A673 (cell line): ENCODE data around the gene EIPR1. TPM values are rescaled to one million over a fixed set of nuclear protein-coding genes. Genes with fewer than 3 reads are reported as not detected.

Experiments used
- BruUV-seq: library from RNA; stranded (reverse); fragments of 400-500 nt; replicated peaks from 2 replicates; lab custom pipeline; 2021; lab: Mats Ljungman, UMichigan
- CTCF ChIA-PET: fragments of 300-600 bp; sonication (Branson Sonifier 250); formaldehyde crosslinking; loops from one replicate; lab custom pipeline; 2022; ENCODE audit warnings: antibody characterized with exemption; lab: Charles Lee
- POLR2A ChIA-PET: fragments of 300-600 bp; sonication (Branson Sonifier 250); formaldehyde crosslinking; loops from one replicate; lab custom pipeline; 2022; ENCODE audit warnings: antibody characterized with exemption; ENCODE audit not compliant: low non-redundant PET; lab: Charles Lee
- DNase-seq: peaks from one replicate; pipeline ENCODE4 v3.0.0-alpha.2; 2015; ENCODE audit warnings: low spot score
- H3K27ac ChIP-seq: fragments of 200-600 bp; sonication (generic); 2 replicates; pipeline ENCODE4 v1.5.1; 2016; ENCODE audit warnings: mixed run types, low read depth, mild to moderate bottlenecking, mixed read lengths, antibody characterized with exemption, low read length; ENCODE audit not compliant: poor library complexity, severe bottlenecking
- H3K27me3 ChIP-seq: fragments of 200-600 bp; sonication (generic); replicated peaks from 2 replicates; pipeline ENCODE4 v1.6.1; 2017; ENCODE audit warnings: mixed run types, low read depth, mild to moderate bottlenecking, mixed read lengths, antibody characterized with exemption, low read length; ENCODE audit not compliant: insufficient read depth, poor library complexity
- H3K36me3 ChIP-seq: fragments of 200-600 bp; sonication (generic); 2 replicates; pipeline ENCODE4 v1.6.1; 2016; ENCODE audit warnings: mixed run types, mild to moderate bottlenecking, mixed read lengths, antibody characterized with exemption, low read length; ENCODE audit not compliant: insufficient read depth, poor library complexity, severe bottlenecking
- H3K4me1 ChIP-seq: fragments of 200-600 bp; sonication (generic); 2 replicates; pipeline ENCODE4 v1.6.1; 2017; ENCODE audit warnings: mixed run types, mild to moderate bottlenecking, mixed read lengths, antibody characterized with exemption, low read length; ENCODE audit not compliant: insufficient read depth, poor library complexity, severe bottlenecking
- H3K4me3 ChIP-seq: fragments of 200-600 bp; sonication (generic); 2 replicates; pipeline ENCODE4 v1.5.1; 2016; ENCODE audit warnings: low read depth, mixed run types, mild to moderate bottlenecking, mixed read lengths, low read length; ENCODE audit not compliant: poor library complexity, severe bottlenecking
- H3K9me3 ChIP-seq: fragments of 200-600 bp; sonication (generic); 2 replicates; pipeline ENCODE4 v1.6.1; 2016; ENCODE audit warnings: mixed run types, low read depth, mild to moderate bottlenecking, mixed read lengths, antibody characterized with exemption, low read length; ENCODE audit not compliant: poor library complexity, severe bottlenecking
- EZH2 ChIP-seq: fragments of 200-600 bp; sonication (generic); IDR thresholded peaks from 2 replicates; pipeline ENCODE4 v1.6.1; 2017; ENCODE audit warnings: borderline replicate concordance, low read depth, mild to moderate bottlenecking, mixed read lengths, antibody characterized with exemption, low read length; ENCODE audit not compliant: poor library complexity, severe bottlenecking
- intact Hi-C: fragments of 100-400 bp; cut with micrococcal nuclease; formaldehyde crosslinking; loops from one replicate; pipeline ENCODE4 v1.10.0; 2022; ENCODE audit not compliant: unreplicated experiment
- total RNA-seq: library from RNA; stranded (reverse); gene quantifications from 2 replicates; pipeline ENCODE4 v1.2.3, GENCODE V29; 2021
- TF ChIP-seq, protein P1 (sequence below): fragments of 300-800, 200-600 bp; sonication (generic); conservative IDR thresholded peaks from 2 replicates; pipeline ENCODE4 v1.5.1; 2017; ENCODE audit warnings: low read depth, mild to moderate bottlenecking, antibody characterized with exemption, low read length, moderate library complexity, mixed read lengths

The EIPR1 gene
- total RNA-seq, 1 experiment from 2014 or later: 37.0 TPM

DNA sequence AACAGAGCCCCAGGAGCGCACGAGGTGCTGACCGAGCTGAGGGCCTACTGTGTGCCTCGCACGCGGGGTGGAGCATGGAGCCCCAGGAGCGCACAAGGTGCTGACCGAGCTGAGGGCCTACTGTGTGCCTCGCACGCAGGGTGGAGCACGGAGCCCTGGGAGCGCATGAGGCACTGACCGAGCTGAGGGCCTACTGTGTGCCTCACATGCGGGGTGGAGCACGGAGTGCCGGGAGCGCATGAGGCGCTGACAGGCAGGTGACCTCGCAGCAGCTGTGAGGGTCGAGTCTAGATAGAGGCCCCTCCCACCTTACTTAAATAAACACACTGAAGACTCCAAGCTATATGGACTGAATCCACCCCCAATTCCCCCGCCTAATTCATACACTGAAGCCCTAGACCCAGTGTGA, 60.3 kb downstream of the EIPR1 start:
- H3K9me3 ChIP-seq: no peaks in the 10 kb centered on the region
- H3K4me3 ChIP-seq: no peak overlapping the region
- intact Hi-C loops: no loop called here
- no peaks in the 10 kb centered on the region for H3K27me3 ChIP-seq
- no peaks in the 10 kb centered on the region for H3K36me3 ChIP-seq
- TF ChIP-seq EZH2: no peak
- TF ChIP-seq, protein P1, sequence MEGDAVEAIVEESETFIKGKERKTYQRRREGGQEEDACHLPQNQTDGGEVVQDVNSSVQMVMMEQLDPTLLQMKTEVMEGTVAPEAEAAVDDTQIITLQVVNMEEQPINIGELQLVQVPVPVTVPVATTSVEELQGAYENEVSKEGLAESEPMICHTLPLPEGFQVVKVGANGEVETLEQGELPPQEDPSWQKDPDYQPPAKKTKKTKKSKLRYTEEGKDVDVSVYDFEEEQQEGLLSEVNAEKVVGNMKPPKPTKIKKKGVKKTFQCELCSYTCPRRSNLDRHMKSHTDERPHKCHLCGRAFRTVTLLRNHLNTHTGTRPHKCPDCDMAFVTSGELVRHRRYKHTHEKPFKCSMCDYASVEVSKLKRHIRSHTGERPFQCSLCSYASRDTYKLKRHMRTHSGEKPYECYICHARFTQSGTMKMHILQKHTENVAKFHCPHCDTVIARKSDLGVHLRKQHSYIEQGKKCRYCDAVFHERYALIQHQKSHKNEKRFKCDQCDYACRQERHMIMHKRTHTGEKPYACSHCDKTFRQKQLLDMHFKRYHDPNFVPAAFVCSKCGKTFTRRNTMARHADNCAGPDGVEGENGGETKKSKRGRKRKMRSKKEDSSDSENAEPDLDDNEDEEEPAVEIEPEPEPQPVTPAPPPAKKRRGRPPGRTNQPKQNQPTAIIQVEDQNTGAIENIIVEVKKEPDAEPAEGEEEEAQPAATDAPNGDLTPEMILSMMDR: no peak
- H3K4me1 ChIP-seq: no peaks in the 10 kb centered on the region
- no peak for DNase-seq
- no peak overlapping the region for H3K27ac ChIP-seq
- ChIA-PET CTCF (no interaction called here), POLR2A (interaction anchor here (0.7 kb wide), 1 partner anchor 25 kb away, joined by 10 read pairs; no protein-coding TSS in a partner anchor)
- no TSS peak for BruUV-seq

DNA sequence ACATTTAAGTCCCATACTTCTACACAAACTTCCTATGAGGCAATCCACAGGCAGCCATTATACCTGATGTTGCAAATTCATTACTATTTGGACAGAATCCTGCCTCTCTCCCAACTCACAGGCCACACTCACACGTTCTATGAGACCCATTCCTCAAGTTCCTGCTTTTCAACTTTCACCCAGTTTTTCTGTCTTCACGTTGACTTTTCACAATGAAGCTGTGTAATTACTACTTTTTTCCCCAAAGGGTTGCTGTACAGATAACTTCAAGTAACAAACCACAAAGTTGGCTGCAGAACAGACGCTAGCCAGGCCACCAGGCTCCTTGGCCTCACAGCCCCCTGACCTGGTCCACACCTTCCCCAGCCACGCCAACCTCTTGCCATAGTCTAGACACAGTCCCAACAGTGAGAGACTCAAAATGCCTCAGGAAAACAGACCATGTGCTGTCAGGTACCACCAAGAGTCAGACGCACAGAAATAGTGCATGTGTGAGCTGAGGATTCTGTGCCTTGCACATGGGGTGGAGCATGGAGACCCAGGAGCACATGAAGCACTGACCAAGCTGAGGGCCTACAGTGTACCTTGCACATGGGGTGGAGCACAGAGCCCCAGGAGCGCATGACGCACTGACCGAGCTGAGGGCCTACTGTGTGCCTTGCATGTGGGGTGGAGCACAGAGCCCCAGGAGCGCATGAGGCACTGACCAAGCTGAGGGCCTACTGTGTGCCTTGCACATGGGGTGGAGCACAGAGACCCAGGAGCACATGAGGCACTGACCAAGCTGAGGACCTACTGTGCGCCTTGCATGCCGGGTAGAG, 61.0 kb downstream of the EIPR1 start:
- BruUV-seq: no TSS peak
- CTCF ChIA-PET: no interaction called here
- intact Hi-C loops: no loop called here
- H3K4me3 ChIP-seq: no peak overlapping the region
- no peak overlapping the region for H3K27ac ChIP-seq
- peak; percentile 4 for DNase-seq
- H3K36me3 ChIP-seq: no peaks in the 10 kb centered on the region
- H3K4me1 ChIP-seq: no peaks in the 10 kb centered on the region
- H3K27me3 ChIP-seq: no peaks in the 10 kb centered on the region
- no peaks in the 10 kb centered on the region for H3K9me3 ChIP-seq
- TF ChIP-seq, protein P1: no peak
- TF ChIP-seq EZH2: no peak
- POLR2A ChIA-PET: interaction anchor here (0.7 kb wide), 1 partner anchor 26 kb away, joined by 10 read pairs; no protein-coding TSS in a partner anchor

DNA sequence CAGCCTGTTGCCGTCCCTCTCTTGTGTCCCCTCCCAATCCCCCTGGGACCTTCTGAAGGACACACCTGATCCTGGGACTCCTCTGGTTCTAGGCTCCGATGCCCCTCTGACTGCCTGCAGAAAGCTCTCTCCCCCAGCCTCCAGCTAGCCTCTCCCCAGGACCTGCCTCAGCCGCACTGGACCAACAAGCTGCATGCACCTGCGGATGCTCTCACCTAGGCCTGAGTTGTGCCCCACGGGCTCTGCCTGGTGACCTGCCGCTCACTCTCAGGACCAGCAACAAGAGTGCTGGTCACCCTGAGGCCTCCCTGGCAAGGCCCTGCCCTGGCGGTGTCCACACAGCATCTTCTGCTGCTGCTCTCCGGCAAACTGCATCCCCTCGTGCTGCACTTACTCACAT, 63.0 kb downstream of the EIPR1 start:
- no peak overlapping the region for H3K27ac ChIP-seq
- intact Hi-C loops: no loop called here
- BruUV-seq: no TSS peak
- ChIA-PET CTCF (no interaction called here), POLR2A (no interaction called here)
- H3K27me3 ChIP-seq: no peaks in the 10 kb centered on the region
- no peaks in the 10 kb centered on the region for H3K36me3 ChIP-seq
- no peak for TF ChIP-seq EZH2
- TF ChIP-seq, protein P1: no peak
- DNase-seq: no peak
- no peak overlapping the region for H3K4me3 ChIP-seq
- no peaks in the 10 kb centered on the region for H3K9me3 ChIP-seq
- no peaks in the 10 kb centered on the region for H3K4me1 ChIP-seq
